ENCODE results near the gene FNDC1.
"Not testable (repeated sequence)": the region's sequence is repeated elsewhere in the genome, so short reads cannot be mapped to it uniquely, and the experiment has no call there.

The FNDC1 gene

GRCh38 chr6:159169193-159169555, at the start of gene FNDC1:
FNDC1 (plus strand) TSS chr6:159169400; CDS start chr6:159169597, 197 bp downstream.
- DNase-seq (ENCODE audit: low read depth in 1 of 2, low spot score in 1 of 2), result no peak

- DNase-seq (ENCODE audit: low read depth in 1 of 2, low spot score in 1 of 2), result no peak
Observed at GRCh38 chr6:159119791-159120190, 49.4 kb upstream of the FNDC1 start.

GRCh38 chr6:159121486-159121885, 47.7 kb upstream of the FNDC1 start:
- no peak for DNase-seq (ENCODE audit: low read depth in 1 of 2, low spot score in 1 of 2)

GRCh38 chr6:159122453-159122852, 46.7 kb upstream of the FNDC1 start:
- no peak for DNase-seq (ENCODE audit: low read depth in 1 of 2, low spot score in 1 of 2)

- not testable (repeated sequence) for DNase-seq (ENCODE audit: low read depth in 1 of 2, low spot score in 1 of 2)
Observed at GRCh38 chr6:159123831-159124230, 45.4 kb upstream of the FNDC1 start.

GRCh38 chr6:159125014-159125609, 44.1 kb upstream of the FNDC1 start:
- DNase-seq (ENCODE audit: low read depth in 1 of 2, low spot score in 1 of 2), result no peak

- DNase-seq (ENCODE audit: low read depth in 1 of 2, low spot score in 1 of 2), result no peak
Observed at GRCh38 chr6:159125951-159126352, 43.2 kb upstream of the FNDC1 start.

GRCh38 chr6:159126590-159126989, 42.6 kb upstream of the FNDC1 start:
- DNase-seq (ENCODE audit: low read depth in 1 of 2, low spot score in 1 of 2), result no peak

- no peak for DNase-seq (ENCODE audit: low read depth in 1 of 2, low spot score in 1 of 2)
Observed at GRCh38 chr6:159127701-159128100, 41.5 kb upstream of the FNDC1 start.

- DNase-seq (ENCODE audit: low read depth in 1 of 2, low spot score in 1 of 2), result no peak
Observed at GRCh38 chr6:159128978-159129377, 40.2 kb upstream of the FNDC1 start.

- no peak for DNase-seq (ENCODE audit: low read depth in 1 of 2, low spot score in 1 of 2)
Observed at GRCh38 chr6:159130846-159131245, 38.4 kb upstream of the FNDC1 start.

GRCh38 chr6:159131709-159132108, 37.5 kb upstream of the FNDC1 start:
- DNase-seq (ENCODE audit: low read depth in 1 of 2, low spot score in 1 of 2), result no peak

GRCh38 chr6:159132664-159133063, 36.5 kb upstream of the FNDC1 start:
- no peak for DNase-seq (ENCODE audit: low read depth in 1 of 2, low spot score in 1 of 2)

GRCh38 chr6:159134701-159135364, 34.4 kb upstream of the FNDC1 start:
- peak; percentile 52 for DNase-seq (ENCODE audit: low read depth in 1 of 2, low spot score in 1 of 2)

- no peak for DNase-seq (ENCODE audit: low read depth in 1 of 2, low spot score in 1 of 2)
Observed at GRCh38 chr6:159137676-159138075, 31.5 kb upstream of the FNDC1 start.

GRCh38 chr6:159142531-159142930, 26.7 kb upstream of the FNDC1 start:
- DNase-seq (ENCODE audit: low read depth in 1 of 2, low spot score in 1 of 2), result no peak

- no peak for DNase-seq (ENCODE audit: low read depth in 1 of 2, low spot score in 1 of 2)
Observed at GRCh38 chr6:159148641-159149040, 20.6 kb upstream of the FNDC1 start.

GRCh38 chr6:159149641-159150040, 19.6 kb upstream of the FNDC1 start:
- DNase-seq (ENCODE audit: low read depth in 1 of 2, low spot score in 1 of 2), result no peak

- DNase-seq (ENCODE audit: low read depth in 1 of 2, low spot score in 1 of 2), result no peak
Observed at GRCh38 chr6:159151266-159151855, 17.8 kb upstream of the FNDC1 start.

GRCh38 chr6:159152041-159152440, 17.2 kb upstream of the FNDC1 start:
- no peak for DNase-seq (ENCODE audit: low read depth in 1 of 2, low spot score in 1 of 2)

- no peak for DNase-seq (ENCODE audit: low read depth in 1 of 2, low spot score in 1 of 2)
Observed at GRCh38 chr6:159152782-159153181, 16.4 kb upstream of the FNDC1 start.

- DNase-seq (ENCODE audit: low read depth in 1 of 2, low spot score in 1 of 2), result no peak
Observed at GRCh38 chr6:159155679-159156078, 13.5 kb upstream of the FNDC1 start.

- DNase-seq (ENCODE audit: low read depth in 1 of 2, low spot score in 1 of 2), result no peak
Observed at GRCh38 chr6:159156089-159156488, 13.1 kb upstream of the FNDC1 start.
